Trophoblast cell (in vitro differentiated cells and primary cell): ENCODE data around the gene NCBP1.
A peak's percentile ranks its signal among the peaks of the same experiment; 100 is the strongest.
"Not testable (repeated sequence)": the region's sequence is repeated elsewhere in the genome, so short reads cannot be mapped to it uniquely, and the experiment has no call there.

Experiments
- DNase-seq, 2 donors: peaks; one replicate each; pipeline ENCODE4 v3.0.0-alpha.2; 2016
- H2AFZ ChIP-seq: 2 replicates; pipeline ENCODE4 v1.6.1; 2013; ENCODE audit warnings: low read length, moderate library complexity, mild to moderate bottlenecking; ENCODE audit not compliant: insufficient read depth, poor library complexity
- H2AK5ac ChIP-seq: 2 replicates; pipeline ENCODE4 v1.6.1; 2013; ENCODE audit warnings: mild to moderate bottlenecking, low read length
- H2BK120ac ChIP-seq: 2 replicates; pipeline ENCODE4 v1.6.1; 2013; ENCODE audit warnings: low read length, mild to moderate bottlenecking, moderate library complexity; ENCODE audit not compliant: insufficient read depth, poor library complexity
- H2BK12ac ChIP-seq: 2 replicates; pipeline ENCODE4 v1.6.1; 2013; ENCODE audit warnings: mild to moderate bottlenecking, low read length, moderate library complexity
- H2BK5ac ChIP-seq: 2 replicates; pipeline ENCODE4 v1.6.1; 2013; ENCODE audit warnings: low read length, low read depth, moderate library complexity, mild to moderate bottlenecking; ENCODE audit not compliant: poor library complexity
- H3K14ac ChIP-seq: 2 replicates; pipeline ENCODE4 v1.6.1; 2013; ENCODE audit warnings: mild to moderate bottlenecking, low read length
- H3K18ac ChIP-seq: 2 replicates; pipeline ENCODE4 v1.6.1; 2013; ENCODE audit warnings: mild to moderate bottlenecking, low read length
- H3K23ac ChIP-seq: 2 replicates; pipeline ENCODE4 v1.6.1; 2013; ENCODE audit warnings: low read length
- H3K27ac ChIP-seq: 2 replicates; pipeline ENCODE4 v1.5.1; 2013; ENCODE audit warnings: low read depth, mild to moderate bottlenecking, inconsistent platforms, low read length, moderate library complexity
- H3K27me3 ChIP-seq: 2 replicates; pipeline ENCODE4 v1.6.1; 2013; ENCODE audit warnings: inconsistent platforms, mild to moderate bottlenecking, low read length, moderate library complexity; ENCODE audit not compliant: insufficient read depth
- H3K36me3 ChIP-seq, 2 experiments: 1 replicate in 1 of 2; 2 replicates in 1 of 2; pipeline ENCODE4 v1.6.1; 2013; ENCODE audit warnings: low read length in 2 of 2, mild to moderate bottlenecking in 2 of 2, moderate library complexity in 1 of 2; ENCODE audit not compliant: insufficient read depth in 2 of 2, control insufficient read depth in 1 of 2
- H3K4ac ChIP-seq: 2 replicates; pipeline ENCODE4 v1.6.1; 2013; ENCODE audit warnings: low read depth, mild to moderate bottlenecking, low read length, moderate library complexity
- H3K4me1 ChIP-seq, 2 experiments: 1 replicate in 1 of 2; 2 replicates in 1 of 2; pipeline ENCODE4 v1.6.1; 2013; ENCODE audit warnings: low read length in 2 of 2, mild to moderate bottlenecking in 2 of 2, moderate library complexity in 1 of 2; ENCODE audit not compliant: insufficient read depth in 2 of 2, control insufficient read depth in 1 of 2
- H3K4me2 ChIP-seq: 2 replicates; pipeline ENCODE4 v1.6.1; 2013; ENCODE audit warnings: inconsistent platforms, mild to moderate bottlenecking, low read length, moderate library complexity
- H3K4me3 ChIP-seq: 2 replicates; pipeline ENCODE4 v1.5.1; 2013; ENCODE audit warnings: mild to moderate bottlenecking, low read depth, low read length, inconsistent platforms
- H3K79me1 ChIP-seq: one replicate; pipeline ENCODE4 v1.6.1; 2013; ENCODE audit warnings: low read length
- H3K79me2 ChIP-seq: 2 replicates; pipeline ENCODE4 v1.6.1; 2013; ENCODE audit warnings: low read length, mild to moderate bottlenecking; ENCODE audit not compliant: control insufficient read depth, insufficient read depth, poor library complexity
- H3K9ac ChIP-seq: 2 replicates; pipeline ENCODE4 v1.6.1; 2013; ENCODE audit warnings: mild to moderate bottlenecking, low read length
- H3K9me3 ChIP-seq: 2 replicates; pipeline ENCODE4 v1.6.1; 2013; ENCODE audit warnings: low read depth, mild to moderate bottlenecking, control low read depth, inconsistent platforms, low read length; ENCODE audit not compliant: insufficient read depth
- H4K12ac ChIP-seq: 2 replicates; pipeline ENCODE4 v1.6.1; 2013; ENCODE audit warnings: low read depth, mild to moderate bottlenecking, low read length, moderate library complexity
- H4K8ac ChIP-seq: 2 replicates; pipeline ENCODE4 v1.6.1; 2013; ENCODE audit warnings: low read depth, mild to moderate bottlenecking, low read length, moderate library complexity
- H4K91ac ChIP-seq: one replicate; pipeline ENCODE4 v1.6.1; 2013; ENCODE audit warnings: low read depth, mild to moderate bottlenecking, low read length, moderate library complexity
- WGBS: extraction: QIAGEN DNeasy Blood & Tissue Kit; methylation state at CpG from one replicate; pipeline ENCODE4 v1.1.7; 2013; ENCODE audit warnings: missing lambda C conversion rate; ENCODE audit not compliant: insufficient read length, insufficient coverage; ENCODE audit errors: extremely low coverage; 5-methylcytosine and 5-hydroxymethylcytosine counted together

The NCBP1 gene

GRCh38 chr9:97698865-97699264 lies 65.2 kb downstream of the NCBP1 start:
- no CpG with 5 or more reads among the region's 14 CpGs for WGBS
- Histone ChIP-seq H2AFZ (no peak overlapping the region), H4K12ac (no peak overlapping the region), H2BK120ac (no peak overlapping the region), H3K4me1 (peaks cover 5 to 10% of the 10 kb centered on the region in 2 experiments), H3K27me3 (no peaks in the 10 kb centered on the region), H2BK12ac (no peak overlapping the region), H3K18ac (no peak overlapping the region), H3K4me3 (no peak overlapping the region), H3K27ac (no peak overlapping the region), H4K91ac (no peak overlapping the region), H3K4ac (no peak overlapping the region), H2BK5ac (no peak overlapping the region), H3K79me1 (peaks cover 6% of the 10 kb centered on the region), H3K9ac (no peak overlapping the region), H3K14ac (no peak overlapping the region), H3K9me3 (no peaks in the 10 kb centered on the region), H3K23ac (no peak overlapping the region), H3K4me2 (no peak overlapping the region), H4K8ac (no peak overlapping the region), H2AK5ac (no peak overlapping the region), H3K36me3 (no peaks in the 10 kb centered on the region), H3K79me2 (peaks cover 5% of the 10 kb centered on the region)
- DNase-seq = no peak

- H3K9me3 ChIP-seq, H3K4me3 ChIP-seq, H4K12ac ChIP-seq, H3K9ac ChIP-seq, H3K4me2 ChIP-seq, H2BK120ac ChIP-seq, H2BK12ac ChIP-seq, H3K27me3 ChIP-seq, H4K91ac ChIP-seq, H3K79me2 ChIP-seq, H4K8ac ChIP-seq, H3K4ac ChIP-seq, H3K18ac ChIP-seq, H2AK5ac ChIP-seq, DNase-seq, H3K79me1 ChIP-seq, H3K27ac ChIP-seq, H3K23ac ChIP-seq, H3K14ac ChIP-seq, H3K36me3 ChIP-seq, H2AFZ ChIP-seq, H2BK5ac ChIP-seq: not testable (repeated sequence)
- H3K4me1 ChIP-seq = peaks cover 5 to 12% of the 10 kb centered on the region in 2 experiments
- no CpG with 5 or more reads among the region's 13 CpGs for WGBS
Observed at GRCh38 chr9:97699281-97699680, 65.7 kb downstream of the NCBP1 start.

GRCh38 chr9:97699824-97700223 lies 66.2 kb downstream of the NCBP1 start:
- H3K14ac ChIP-seq, H4K12ac ChIP-seq, H3K4me2 ChIP-seq, H4K91ac ChIP-seq, H3K4ac ChIP-seq, H3K9me3 ChIP-seq, H4K8ac ChIP-seq, H2BK12ac ChIP-seq, H2BK120ac ChIP-seq, H3K27me3 ChIP-seq, H2AFZ ChIP-seq, H3K79me1 ChIP-seq, H2BK5ac ChIP-seq, H3K18ac ChIP-seq, DNase-seq, H3K27ac ChIP-seq, H3K23ac ChIP-seq, H3K79me2 ChIP-seq, H2AK5ac ChIP-seq, H3K36me3 ChIP-seq, H3K9ac ChIP-seq: not testable (repeated sequence)
- H3K4me3 ChIP-seq = peak overlapping the region; percentile 19
- no CpG with 5 or more reads among the region's 3 CpGs for WGBS
- H3K4me1 ChIP-seq = peaks cover 5 to 12% of the 10 kb centered on the region in 2 experiments

GRCh38 chr9:97703437-97704344 lies 70.1 kb downstream of the NCBP1 start:
- no peaks in the 10 kb centered on the region for H3K27me3 ChIP-seq
- H3K79me2 ChIP-seq = no peaks in the 10 kb centered on the region
- peaks cover 3 to 7% of the 10 kb centered on the region in 2 experiments for H3K4me1 ChIP-seq
- no peak overlapping the region for H2BK120ac ChIP-seq
- H2BK12ac ChIP-seq = no peak overlapping the region
- H3K4ac ChIP-seq = no peak overlapping the region
- no peaks in the 10 kb centered on the region for H3K79me1 ChIP-seq
- no peak overlapping the region for H3K14ac ChIP-seq
- H2AK5ac ChIP-seq = no peak overlapping the region
- DNase-seq = peak; percentile 58 to 79
- H3K18ac ChIP-seq = no peak overlapping the region
- H3K4me2 ChIP-seq = peak overlapping the region; percentile 16
- peak overlapping the region; percentile 16 for H3K27ac ChIP-seq
- H4K91ac ChIP-seq = no peak overlapping the region
- WGBS = no CpG with 5 or more reads among the region's 11 CpGs
- H3K4me3 ChIP-seq = no peak overlapping the region
- H4K8ac ChIP-seq = no peak overlapping the region
- H3K9ac ChIP-seq = no peak overlapping the region
- H3K23ac ChIP-seq = no peak overlapping the region
- H3K9me3 ChIP-seq = no peaks in the 10 kb centered on the region
- H4K12ac ChIP-seq = no peak overlapping the region
- H2AFZ ChIP-seq = no peak overlapping the region
- H3K36me3 ChIP-seq = no peaks in the 10 kb centered on the region
- no peak overlapping the region for H2BK5ac ChIP-seq
